ENCODE measurements around the gene ACSS3. TPM values are rescaled to one million over a fixed set of nuclear protein-coding genes. Genes with fewer than 3 reads are reported as not detected.
"Not testable (repeated sequence)": the region's sequence is repeated elsewhere in the genome, so short reads cannot be mapped to it uniquely, and the experiment has no call there.

ACSS3 gene
- total and polyA plus RNA-seq, 9 of the 15 experiments (the other 6 are each of a cell fraction or from before 2014, with no cell fraction given): 0.40 TPM; not detected in 8

DNA sequence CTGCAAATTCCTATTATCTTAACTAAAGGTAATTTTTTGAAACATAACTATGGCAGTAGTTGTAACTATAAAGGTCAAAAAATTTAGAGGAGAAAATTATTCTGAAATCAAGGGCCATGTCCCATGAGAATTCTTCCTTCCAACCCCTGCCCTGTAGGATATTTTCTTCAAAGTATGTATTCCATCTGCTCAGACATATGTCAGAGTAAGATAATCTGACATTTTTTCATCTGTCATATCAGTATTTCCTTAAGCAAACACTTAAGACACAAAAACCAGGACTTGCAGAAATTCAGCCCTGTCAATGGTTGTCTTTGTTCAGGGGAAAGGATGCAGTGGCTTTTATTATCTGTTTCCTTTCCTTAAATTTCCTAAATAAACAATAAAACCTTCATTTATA is 36.3 kb downstream of the ACSS3 start (continued):
- TF ChIP-seq, protein P1, sequence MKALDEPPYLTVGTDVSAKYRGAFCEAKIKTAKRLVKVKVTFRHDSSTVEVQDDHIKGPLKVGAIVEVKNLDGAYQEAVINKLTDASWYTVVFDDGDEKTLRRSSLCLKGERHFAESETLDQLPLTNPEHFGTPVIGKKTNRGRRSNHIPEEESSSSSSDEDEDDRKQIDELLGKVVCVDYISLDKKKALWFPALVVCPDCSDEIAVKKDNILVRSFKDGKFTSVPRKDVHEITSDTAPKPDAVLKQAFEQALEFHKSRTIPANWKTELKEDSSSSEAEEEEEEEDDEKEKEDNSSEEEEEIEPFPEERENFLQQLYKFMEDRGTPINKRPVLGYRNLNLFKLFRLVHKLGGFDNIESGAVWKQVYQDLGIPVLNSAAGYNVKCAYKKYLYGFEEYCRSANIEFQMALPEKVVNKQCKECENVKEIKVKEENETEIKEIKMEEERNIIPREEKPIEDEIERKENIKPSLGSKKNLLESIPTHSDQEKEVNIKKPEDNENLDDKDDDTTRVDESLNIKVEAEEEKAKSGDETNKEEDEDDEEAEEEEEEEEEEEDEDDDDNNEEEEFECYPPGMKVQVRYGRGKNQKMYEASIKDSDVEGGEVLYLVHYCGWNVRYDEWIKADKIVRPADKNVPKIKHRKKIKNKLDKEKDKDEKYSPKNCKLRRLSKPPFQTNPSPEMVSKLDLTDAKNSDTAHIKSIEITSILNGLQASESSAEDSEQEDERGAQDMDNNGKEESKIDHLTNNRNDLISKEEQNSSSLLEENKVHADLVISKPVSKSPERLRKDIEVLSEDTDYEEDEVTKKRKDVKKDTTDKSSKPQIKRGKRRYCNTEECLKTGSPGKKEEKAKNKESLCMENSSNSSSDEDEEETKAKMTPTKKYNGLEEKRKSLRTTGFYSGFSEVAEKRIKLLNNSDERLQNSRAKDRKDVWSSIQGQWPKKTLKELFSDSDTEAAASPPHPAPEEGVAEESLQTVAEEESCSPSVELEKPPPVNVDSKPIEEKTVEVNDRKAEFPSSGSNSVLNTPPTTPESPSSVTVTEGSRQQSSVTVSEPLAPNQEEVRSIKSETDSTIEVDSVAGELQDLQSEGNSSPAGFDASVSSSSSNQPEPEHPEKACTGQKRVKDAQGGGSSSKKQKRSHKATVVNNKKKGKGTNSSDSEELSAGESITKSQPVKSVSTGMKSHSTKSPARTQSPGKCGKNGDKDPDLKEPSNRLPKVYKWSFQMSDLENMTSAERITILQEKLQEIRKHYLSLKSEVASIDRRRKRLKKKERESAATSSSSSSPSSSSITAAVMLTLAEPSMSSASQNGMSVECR (CRISPR knock-in tag; IDR thresholded peaks at IDR 0.05): no peak
- TF ChIP-seq, protein P2, sequence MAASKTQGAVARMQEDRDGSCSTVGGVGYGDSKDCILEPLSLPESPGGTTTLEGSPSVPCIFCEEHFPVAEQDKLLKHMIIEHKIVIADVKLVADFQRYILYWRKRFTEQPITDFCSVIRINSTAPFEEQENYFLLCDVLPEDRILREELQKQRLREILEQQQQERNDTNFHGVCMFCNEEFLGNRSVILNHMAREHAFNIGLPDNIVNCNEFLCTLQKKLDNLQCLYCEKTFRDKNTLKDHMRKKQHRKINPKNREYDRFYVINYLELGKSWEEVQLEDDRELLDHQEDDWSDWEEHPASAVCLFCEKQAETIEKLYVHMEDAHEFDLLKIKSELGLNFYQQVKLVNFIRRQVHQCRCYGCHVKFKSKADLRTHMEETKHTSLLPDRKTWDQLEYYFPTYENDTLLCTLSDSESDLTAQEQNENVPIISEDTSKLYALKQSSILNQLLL (CRISPR knock-in tag; IDR thresholded peaks at IDR 0.05; ENCODE audit: borderline replicate concordance): no peak
- TF ChIP-seq FOS (IDR thresholded peaks at IDR 0.05; ENCODE audit: extremely low read depth, insufficient read length): no peak

DNA sequence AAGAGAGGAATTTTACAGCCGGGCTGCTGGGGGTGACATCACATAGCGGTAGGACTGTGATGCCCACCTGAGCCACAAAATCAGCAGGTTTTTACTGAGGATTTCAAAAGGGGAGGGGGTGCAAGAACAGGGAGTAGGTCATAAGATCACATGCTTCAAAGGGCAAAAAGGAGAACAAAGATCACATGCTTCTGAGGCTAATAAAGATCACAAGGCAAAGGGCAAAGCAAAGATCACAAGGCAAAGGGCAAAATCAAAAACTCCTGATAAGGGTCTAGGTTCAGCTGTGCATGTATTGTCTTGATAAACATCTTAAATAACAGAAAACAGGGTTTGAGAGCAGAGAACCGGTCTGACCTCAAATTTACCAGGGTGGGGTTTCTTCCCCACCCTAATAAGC is 41.2 kb downstream of the ACSS3 start:
- H3K27me3 ChIP-seq (ENCODE audit: control insufficient read depth in 2 of 2, insufficient read depth in 2 of 2, low read length in 2 of 2); BruUV-seq (replicated peaks); ATAC-seq; H3K79me2 ChIP-seq (ENCODE audit: control insufficient read depth, insufficient read depth, low read length); FAIRE-seq; CTCF ChIA-PET (ENCODE audit: low intra/inter-chr PET ratio); intact Hi-C loops (cut with micrococcal nuclease); H3K4me2 ChIP-seq (ENCODE audit: insufficient read depth, low read length); POLR2A ChIA-PET; in situ Hi-C loops (cut with MboI); H3K9ac ChIP-seq (ENCODE audit: insufficient read depth in 1 of 2, low read depth in 2 of 2, low read length in 2 of 2); H2AFZ ChIP-seq (ENCODE audit: low read depth, low read length); H4K20me1 ChIP-seq (replicated peaks; ENCODE audit: control insufficient read depth, insufficient read depth, low read length); H3K4me3 ChIP-seq; DNase-seq (ENCODE audit: extremely low read depth in 1 of 4, low spot score in 3 of 4); H3K36me3 ChIP-seq (ENCODE audit: control insufficient read depth, insufficient read depth, low read length); H3K9me3 ChIP-seq (replicated peaks; ENCODE audit: control insufficient read depth, insufficient read depth, low read depth, low read length); H3K4me1 ChIP-seq (replicated peaks in 1 of 2; ENCODE audit: control insufficient read depth in 2 of 2, insufficient read depth in 2 of 2, low read length in 2 of 2); H3K27ac ChIP-seq (ENCODE audit: extremely low read depth, low read depth, low read length); H3K9me1 ChIP-seq (ENCODE audit: control insufficient read depth, insufficient read depth, low read length): not testable (repeated sequence)
- 0% methylated on average over 2 of the region's 3 CpGs for WGBS (ENCODE audit: insufficient coverage, low coverage, missing lambda C conversion rate)

Data from K562 (cell line).